IMR-90 (cell line): Measurements from ENCODE around the gene SREK1.

ENCODE experiments used
- BHLHE40 ChIP-seq: fragments of 150-350 bp; IDR thresholded peaks from 2 replicates; pipeline ENCODE4 v1.6.1; 2016; ENCODE audit warnings: mild to moderate bottlenecking, low read depth, low read length
- CTCF ChIP-seq: conservative IDR thresholded peaks from 2 replicates; pipeline ENCODE4 v1.5.1; 2012; ENCODE audit warnings: mild to moderate bottlenecking, low read depth, low read length, improper control_type of control experiment
- MAFK ChIP-seq: IDR thresholded peaks from 2 replicates; pipeline ENCODE4 v1.6.1; 2012; ENCODE audit warnings: low read depth, low read length, improper control_type of control experiment
- POLR2A ChIP-seq: IDR thresholded peaks from 2 replicates; pipeline ENCODE4 v1.6.1; 2012; ENCODE audit warnings: mild to moderate bottlenecking, low read depth, low read length
- RCOR1 ChIP-seq: IDR thresholded peaks from 2 replicates; pipeline ENCODE4 v1.6.1; 2012; ENCODE audit warnings: mild to moderate bottlenecking, low read length, improper control_type of control experiment; ENCODE audit not compliant: insufficient replicate concordance
- RFX5 ChIP-seq: IDR thresholded peaks from 2 replicates; pipeline ENCODE4 v1.8.0; 2012; ENCODE audit warnings: low read depth, mild to moderate bottlenecking, low read length, moderate library complexity

- TF ChIP-seq CTCF (no peak), BHLHE40 (no peak), POLR2A (no peak), MAFK (no peak), RFX5 (no peak), RCOR1 (no peak)
Measured at GRCh38 chr5:66179297-66180051, 35.4 kb downstream of the SREK1 start.
